H1 (cell line): ENCODE measurements around the gene CCDC13. TPM values are rescaled to one million over a fixed set of nuclear protein-coding genes. Genes with fewer than 3 reads are reported as not detected.
A peak's percentile ranks its signal among the peaks of the same experiment; 100 is the strongest.

ENCODE experiments used
- CTCF ChIA-PET: fragments of 300-600 bp; sonication (Branson Sonifier 250); formaldehyde crosslinking; loops from one replicate; lab custom pipeline; 2021; ENCODE audit not compliant: partially characterized antibody; lab: Charles Lee
- POLR2A ChIA-PET: fragments of 300-600 bp; sonication (Branson Sonifier 250); formaldehyde crosslinking; loops from one replicate; lab custom pipeline; 2021; ENCODE audit warnings: inconsistent platforms; ENCODE audit not compliant: partially characterized antibody; lab: Charles Lee
- DNase-seq, 2 experiments: peaks; one replicate each; pipeline versions ENCODE4 v3.0.0 to v3.0.0-alpha.2; 2010 to 2022; ENCODE audit warnings: low spot score in 2 of 2, low read depth in 1 of 2, mixed read lengths in 1 of 2
- FAIRE-seq: peaks from 2 replicates; lab custom pipeline; 2011; peaks lifted over from hg19 to GRCh38; lab: Jason Lieb, UNC
- H2AFZ ChIP-seq: 2 replicates; pipeline ENCODE4 v1.8.1; 2012; ENCODE audit warnings: low read length, inconsistent platforms
- H2AK5ac ChIP-seq: 2 replicates; pipeline ENCODE4 v1.6.1; 2013; ENCODE audit warnings: low read depth, low read length
- H2BK120ac ChIP-seq: replicated peaks from 2 replicates; pipeline ENCODE3; 2013; ENCODE audit warnings: low read depth, low read length, inconsistent platforms
- H2BK12ac ChIP-seq: 2 replicates; pipeline ENCODE4 v1.6.1; 2013; ENCODE audit warnings: low read depth, low read length
- H2BK15ac ChIP-seq: 2 replicates; pipeline ENCODE4 v1.6.1; 2013; ENCODE audit warnings: low read length
- H2BK20ac ChIP-seq: 2 replicates; pipeline ENCODE4 v1.6.1; 2013; ENCODE audit warnings: low read length
- H2BK5ac ChIP-seq: 2 replicates; pipeline ENCODE4 v1.6.1; 2013; ENCODE audit warnings: low read depth, low read length
- H3K14ac ChIP-seq: 2 replicates; pipeline ENCODE4 v1.6.1; 2013; ENCODE audit warnings: inconsistent platforms; ENCODE audit not compliant: insufficient read length
- H3K18ac ChIP-seq: 2 replicates; pipeline ENCODE4 v1.6.1; 2013; ENCODE audit warnings: low read length; ENCODE audit errors: extremely low read depth
- H3K23ac ChIP-seq: 2 replicates; pipeline ENCODE4 v1.6.1; 2013; ENCODE audit warnings: inconsistent platforms; ENCODE audit not compliant: insufficient read length
- H3K23me2 ChIP-seq: 2 replicates; pipeline ENCODE4 v1.6.1; 2013; ENCODE audit warnings: low read depth, low read length
- H3K27ac ChIP-seq: 2 replicates; pipeline ENCODE4 v1.6.1; 2011; ENCODE audit warnings: low read depth, low read length, inconsistent platforms
- H3K27me3 ChIP-seq, 4 experiments: replicated peaks in 1 of 4; 1 replicate in 1 of 4; 2 replicates in 3 of 4; pipeline versions ENCODE4 v1.6.1 to v1.8.1; 2011 to 2013; ENCODE audit warnings: low read length in 3 of 4, mild to moderate bottlenecking in 3 of 4, inconsistent platforms in 2 of 4, mixed read lengths in 2 of 4, moderate library complexity in 1 of 4; ENCODE audit not compliant: control insufficient read depth in 3 of 4, insufficient read depth in 3 of 4; ENCODE audit errors: extremely low read depth in 1 of 4
- H3K36me3 ChIP-seq, 4 experiments: 2 replicates each; pipeline versions ENCODE4 v1.6.1 to v1.8.1; 2011 to 2013; ENCODE audit warnings: mild to moderate bottlenecking in 4 of 4, low read length in 3 of 4, moderate library complexity in 2 of 4, control low read depth in 1 of 4, inconsistent platforms in 1 of 4; ENCODE audit not compliant: insufficient read depth in 4 of 4, control insufficient read depth in 2 of 4
- H3K4ac ChIP-seq: replicated peaks from 2 replicates; pipeline ENCODE3; 2013; ENCODE audit warnings: low read length, low read depth, mixed read lengths, inconsistent platforms; ENCODE audit not compliant: insufficient read length
- H3K4me1 ChIP-seq, 4 experiments: replicated peaks in 1 of 4; 1 replicate in 1 of 4; 2 replicates in 3 of 4; pipeline versions ENCODE4 v1.6.1 to v1.8.1; 2011 to 2013; ENCODE audit warnings: low read length in 3 of 4, inconsistent platforms in 2 of 4, mixed read lengths in 1 of 4; ENCODE audit not compliant: insufficient read depth in 4 of 4, control insufficient read depth in 3 of 4
- H3K4me2 ChIP-seq, 2 experiments: 2 replicates each; pipeline versions ENCODE4 v1.6.1 to v1.8.1; 2011 to 2013; ENCODE audit warnings: low read depth in 2 of 2, low read length in 2 of 2, control low read depth in 1 of 2, inconsistent platforms in 1 of 2, mild to moderate bottlenecking in 1 of 2; ENCODE audit not compliant: insufficient read depth in 1 of 2
- H3K4me3 ChIP-seq, 4 experiments: fragments of 200-600, 300-600 bp in 1 of 4; sonication (generic), shearing (Covaris generic), sonication (Bioruptor Twin) in 1 of 4; 2 replicates each; pipeline versions ENCODE4 v1.5.1 to v1.8.1; 2011 to 2016; ENCODE audit warnings: low read length in 4 of 4, low read depth in 3 of 4, control low read depth in 2 of 4, inconsistent platforms in 2 of 4, mild to moderate bottlenecking in 2 of 4, mixed read lengths in 1 of 4, moderate library complexity in 1 of 4; ENCODE audit not compliant: insufficient read depth in 2 of 4; ENCODE audit errors: extremely low read depth in 1 of 4
- H3K56ac ChIP-seq: replicated peaks from 2 replicates; pipeline ENCODE3; 2013; ENCODE audit warnings: low read depth, mild to moderate bottlenecking, mixed read lengths, low read length, inconsistent platforms; ENCODE audit not compliant: insufficient read length
- H3K79me1 ChIP-seq: 2 replicates; pipeline ENCODE4 v1.6.1; 2013; ENCODE audit warnings: low read depth, low read length, control low read depth
- H3K79me2 ChIP-seq, 2 experiments: 2 replicates each; pipeline versions ENCODE4 v1.6.1 to v1.8.1; 2012 to 2013; ENCODE audit warnings: low read length in 2 of 2, mild to moderate bottlenecking in 2 of 2, inconsistent platforms in 1 of 2; ENCODE audit not compliant: insufficient read depth in 2 of 2, control insufficient read depth in 1 of 2
- H3K9ac ChIP-seq, 4 experiments: replicated peaks in 1 of 4; 1 replicate in 1 of 4; 2 replicates in 3 of 4; pipeline versions ENCODE4 v1.6.1 to v1.8.1; 2011 to 2013; ENCODE audit warnings: low read depth in 3 of 4, low read length in 3 of 4, control low read depth in 2 of 4, mild to moderate bottlenecking in 2 of 4, moderate library complexity in 2 of 4, inconsistent platforms in 1 of 4; ENCODE audit errors: extremely low read depth in 1 of 4
- H3K9me3 ChIP-seq, 2 experiments: 2 replicates each; pipeline versions ENCODE4 v1.6.1 to v1.8.1; 2012 to 2013; ENCODE audit warnings: mild to moderate bottlenecking in 2 of 2, moderate library complexity in 2 of 2, control low read depth in 1 of 2, inconsistent platforms in 1 of 2, low read depth in 1 of 2, low read length in 1 of 2, mixed read lengths in 1 of 2; ENCODE audit not compliant: insufficient read depth in 2 of 2
- H4K20me1 ChIP-seq, 2 experiments: replicated peaks in 1 of 2; 2 replicates each; pipeline versions ENCODE3 to v1.8.1; 2011 to 2013; ENCODE audit warnings: inconsistent platforms in 2 of 2, low read length in 2 of 2, mild to moderate bottlenecking in 1 of 2; ENCODE audit not compliant: insufficient read depth in 2 of 2, control insufficient read depth in 1 of 2
- H4K5ac ChIP-seq: 2 replicates; pipeline ENCODE4 v1.6.1; 2013; ENCODE audit warnings: low read length, low read depth, mixed read lengths, inconsistent platforms; ENCODE audit not compliant: insufficient read length
- H4K8ac ChIP-seq: 2 replicates; pipeline ENCODE4 v1.8.0; 2013; ENCODE audit warnings: mild to moderate bottlenecking, moderate library complexity, low read length, inconsistent platforms; ENCODE audit not compliant: insufficient read depth; ENCODE audit errors: extremely low read depth
- H4K91ac ChIP-seq: replicated peaks from 2 replicates; pipeline ENCODE3; 2013; ENCODE audit warnings: low read length, mixed read lengths, inconsistent platforms; ENCODE audit not compliant: insufficient read length
- CBX5 ChIP-seq: fragments of 300-800, 300-1000 bp; sonication (generic); IDR thresholded peaks from 2 replicates; pipeline ENCODE4 v1.7.1; 2016; ENCODE audit warnings: antibody characterized with exemption, low read length, low read depth
- KDM5A ChIP-seq: fragments of 200-600 bp; IDR thresholded peaks from 2 replicates; pipeline ENCODE4 v1.7.1; 2012; ENCODE audit warnings: mild to moderate bottlenecking, low read length, inconsistent platforms, mixed read lengths
- POU5F1 ChIP-seq: IDR thresholded peaks from 2 replicates; pipeline ENCODE4 v1.6.1; 2011; ENCODE audit warnings: low read depth, mild to moderate bottlenecking, low read length, moderate library complexity
- SIN3A ChIP-seq, 2 experiments: IDR thresholded peaks in 1 of 2; conservative IDR thresholded peaks in 1 of 2; 2 replicates each; pipeline ENCODE4 v1.6.1; 2011 to 2012; ENCODE audit warnings: low read length in 2 of 2, improper control_type of control experiment in 1 of 2, low read depth in 1 of 2, mild to moderate bottlenecking in 1 of 2
- WGBS, 2 experiments: shearing (Covaris generic) in 1 of 2; methylation state at CpG; one replicate each; pipeline versions ENCODE4 v1.1.6 to v1.1.7; 2013 to 2015; ENCODE audit warnings: low lambda C conversion rate in 2 of 2, mixed read lengths in 2 of 2, inconsistent platforms in 1 of 2, low coverage in 1 of 2, missing lambda C conversion rate in 1 of 2; ENCODE audit not compliant: insufficient replicate concordance in 2 of 2, insufficient coverage in 1 of 2, insufficient read length in 1 of 2; ENCODE audit errors: extremely low coverage in 1 of 2, missing lambda C conversion rate in 1 of 2; 5-methylcytosine and 5-hydroxymethylcytosine counted together
- polyA plus RNA-seq, 7 experiments: library from polyadenylated mRNA; depleted of rRNA in 3 of 7; stranded (reverse) in 5 of 7; unstranded in 2 of 7; fragments of >200 nt in 5 of 7; fragments of 200-250 nt in 2 of 7; gene quantifications; 1 replicate in 5 of 7; 2 replicates in 1 of 7; 4 replicates in 1 of 7; pipeline versions ENCODE4 v1.2.1 to v1.2.3, GENCODE V29; 2011 to 2013; ENCODE audit warnings: missing spikeins in 2 of 7, mixed read lengths in 2 of 7
- total RNA-seq: library from RNA; stranded (reverse); fragmentation: NEBNext Ultra II Directional; extraction: Animal tissue kit (Norgen Biotek cat#: 25700); gene quantifications from 2 replicates; pipeline ENCODE4 v1.2.1, GENCODE V29; 2021

Gene CCDC13
- total and polyA plus RNA-seq, 2 of the 8 experiments (the other 6 are each of a cell fraction or from before 2014, with no cell fraction given), result 0.06 TPM; not detected in 1

GRCh38 chr3:42764115-42764514 lies 8.9 kb downstream of the CCDC13 start:
- H4K20me1 ChIP-seq, result no peaks in the 10 kb centered on the region
- H2BK20ac ChIP-seq, result no peak overlapping the region; the same call in 1 of the 2 replicates
- H3K4me2 ChIP-seq, result no peak overlapping the region
- FAIRE-seq (no peak), DNase-seq (no peak)
- no peak overlapping the region for H3K14ac ChIP-seq
- no peak overlapping the region for H3K4ac ChIP-seq
- H3K4me1 ChIP-seq, result peaks cover 1 to 12% (median 3%) of the 10 kb centered on the region in 4 experiments; a peak in 4 of 7 replicates
- 0 out of 2 replicates have a peak overlapping the region, but pooled peaks have one; percentile 4 for H3K18ac ChIP-seq
- H3K4me3 ChIP-seq, result no peak overlapping the region
- ChIA-PET CTCF (interaction anchor here (0.6 to 4.0 kb wide), 2 partner anchors 11 to 1394 kb away, joined by 4 to 24 read pairs; no protein-coding TSS in a partner anchor), POLR2A (no interaction called here)
- H3K23ac ChIP-seq, result no peak overlapping the region
- H4K8ac ChIP-seq, result no peak overlapping the region
- H2BK120ac ChIP-seq, result peak overlapping the region; percentile 92
- no peaks in the 10 kb centered on the region for H3K36me3 ChIP-seq
- H2BK12ac ChIP-seq, result no peak overlapping the region
- no peak overlapping the region for H2BK15ac ChIP-seq
- H3K27me3 ChIP-seq, result no peaks in the 10 kb centered on the region
- H2AK5ac ChIP-seq, result no peak overlapping the region
- H3K9me3 ChIP-seq, result no peaks in the 10 kb centered on the region
- no peak overlapping the region for H2BK5ac ChIP-seq
- no peak overlapping the region for H2AFZ ChIP-seq
- no peak overlapping the region for H3K56ac ChIP-seq
- H3K23me2 ChIP-seq, result no peaks in the 10 kb centered on the region
- 89% methylated on average over 3 of the region's 3 CpGs; no CpG with 5 or more reads in 1 of the 2 experiments for WGBS, 2 experiments
- no peaks in the 10 kb centered on the region for H3K79me2 ChIP-seq
- no peak overlapping the region for H4K5ac ChIP-seq
- H3K9ac ChIP-seq, result no peak overlapping the region
- H4K91ac ChIP-seq, result no peak overlapping the region
- no peaks in the 10 kb centered on the region for H3K79me1 ChIP-seq
- H3K27ac ChIP-seq, result no peak overlapping the region
- no peak for TF ChIP-seq SIN3A (conservative IDR thresholded peaks at IDR 0.05 in 1 of 2, IDR thresholded peaks at IDR 0.05 in 1 of 2; ENCODE audit: low read depth in 1 of 2, low read length in 2 of 2)
- TF ChIP-seq KDM5A, result no peak
- TF ChIP-seq CBX5, result no peak
- no peak for TF ChIP-seq POU5F1
